IPS-18a (cell line): ENCODE data around the gene WDFY3.

ENCODE experiments used
- H3K27ac ChIP-seq: one replicate; pipeline ENCODE4 v1.5.1; 2013; ENCODE audit warnings: low read length
- H3K27me3 ChIP-seq: one replicate; pipeline ENCODE4 v1.6.1; 2013; ENCODE audit warnings: mild to moderate bottlenecking, low read length; ENCODE audit not compliant: control insufficient read depth, insufficient read depth
- H3K36me3 ChIP-seq: one replicate; pipeline ENCODE4 v1.6.1; 2013; ENCODE audit warnings: low read depth, low read length; ENCODE audit not compliant: control insufficient read depth
- H3K4me1 ChIP-seq: one replicate; pipeline ENCODE4 v1.6.1; 2013; ENCODE audit warnings: low read depth, low read length; ENCODE audit not compliant: control insufficient read depth
- H3K4me3 ChIP-seq: one replicate; pipeline ENCODE4 v1.5.1; 2013; ENCODE audit warnings: low read length
- H3K9ac ChIP-seq: one replicate; pipeline ENCODE4 v1.6.1; 2013; ENCODE audit warnings: mild to moderate bottlenecking, low read length, moderate library complexity
- H3K9me3 ChIP-seq: one replicate; pipeline ENCODE4 v1.6.1; 2013; ENCODE audit warnings: low read depth, low read length; ENCODE audit not compliant: control insufficient read depth

The WDFY3 gene

GRCh38 chr4:84626673-84627072 is 339.8 kb downstream of the WDFY3 start:
- Histone ChIP-seq H3K27ac (no peak overlapping the region), H3K36me3 (no peaks in the 10 kb centered on the region), H3K4me3 (no peak overlapping the region), H3K27me3 (no peaks in the 10 kb centered on the region), H3K9me3 (no peaks in the 10 kb centered on the region), H3K4me1 (no peaks in the 10 kb centered on the region), H3K9ac (no peak overlapping the region)

GRCh38 chr4:84623661-84624060 is 342.8 kb downstream of the WDFY3 start:
- Histone ChIP-seq H3K27ac (no peak overlapping the region), H3K27me3 (no peaks in the 10 kb centered on the region), H3K4me3 (no peak overlapping the region), H3K4me1 (no peaks in the 10 kb centered on the region), H3K9ac (no peak overlapping the region), H3K36me3 (no peaks in the 10 kb centered on the region), H3K9me3 (no peaks in the 10 kb centered on the region)

GRCh38 chr4:84622959-84623358 is 343.5 kb downstream of the WDFY3 start:
- H3K27ac ChIP-seq: no peak overlapping the region
- no peak overlapping the region for H3K4me3 ChIP-seq
- H3K27me3 ChIP-seq: no peaks in the 10 kb centered on the region
- no peaks in the 10 kb centered on the region for H3K36me3 ChIP-seq
- H3K4me1 ChIP-seq: no peaks in the 10 kb centered on the region
- no peak overlapping the region for H3K9ac ChIP-seq
- no peaks in the 10 kb centered on the region for H3K9me3 ChIP-seq
